HEK293 (cell line): ENCODE measurements around the gene CRTC3.

Source experiments
- CTCF ChIP-seq: fragments of 450-650 bp; formaldehyde crosslinking; IDR thresholded peaks from 2 replicates; pipeline ENCODE4 v1.5.1; 2016; ENCODE audit warnings: missing biosample characterization, missing genetic modification characterization
- ZXDB ChIP-seq: fragments of 450-650 bp; formaldehyde crosslinking; IDR thresholded peaks from 2 replicates; pipeline ENCODE4 v1.5.1; 2016; ENCODE audit warnings: missing biosample characterization, missing genetic modification characterization

DNA sequence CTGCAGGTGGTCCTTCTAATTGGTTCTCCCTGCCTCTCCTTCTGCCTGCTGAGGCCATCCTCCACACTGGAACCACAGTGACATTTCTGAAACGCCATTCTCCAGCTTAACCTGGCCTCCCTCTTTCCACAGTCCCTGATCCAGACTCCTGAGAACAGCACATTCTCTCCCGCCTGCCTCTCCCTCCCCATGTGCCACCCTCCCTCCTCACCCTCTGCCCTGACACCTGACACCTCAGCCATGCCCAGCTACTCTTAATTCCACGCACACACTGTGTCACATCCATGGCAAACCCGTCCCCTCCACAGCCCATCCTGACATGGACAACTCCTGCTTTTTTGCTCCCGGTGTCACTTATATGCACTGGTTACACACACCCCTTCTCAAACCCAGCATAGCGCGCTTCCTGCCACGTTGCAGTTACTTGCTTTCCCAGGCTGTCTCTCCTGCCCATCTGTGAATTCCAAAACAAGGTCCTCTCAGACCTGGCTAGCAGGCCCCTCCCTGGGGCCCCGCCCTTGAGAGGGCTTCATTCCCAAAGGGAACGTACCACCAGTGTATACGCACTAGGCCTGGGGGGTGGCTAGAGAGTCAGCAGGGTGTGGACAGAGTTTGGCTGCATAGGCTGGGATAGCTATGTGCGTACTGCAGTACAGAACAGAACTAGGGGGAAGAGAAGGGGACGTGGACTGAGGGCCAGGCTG, 94.7 kb downstream of the CRTC3 start:
- no peak for TF ChIP-seq CTCF (tag by site-specific recombination)
- TF ChIP-seq ZXDB (tag by site-specific recombination): no peak
